Measurements from ENCODE around the gene FAM181A.

GRCh38 chr14:93953739-93954515 lies 26.8 kb downstream of the FAM181A start:
- no peak for TF ChIP-seq CTCF (IDR thresholded peaks at IDR 0.05; ENCODE audit: borderline replicate concordance, extremely low read depth, low read length, poor library complexity, severe bottlenecking)
- no peak for TF ChIP-seq EZH2 (IDR thresholded peaks at IDR 0.05; ENCODE audit: borderline replicate concordance, low read depth, low read length, severe bottlenecking)

All from DND-41 (cell line).